T-cell (primary cell): ENCODE results near the gene LLCFC1. TPM values are rescaled to one million over a fixed set of nuclear protein-coding genes. Genes with fewer than 3 reads are reported as not detected.

Experiments used
- ATAC-seq, 4 experiments: fragments of 200-7000 bp in 3 of 4; fragments of 150-1000 bp in 1 of 4; cut with Tn5 transposase; replicated peaks in 1 of 4; 1 replicate in 3 of 4; 2 replicates in 1 of 4; pipeline ENCODE4 v1.10.0; 2021; ENCODE audit warnings: moderate library complexity in 3 of 4, mild to moderate bottlenecking in 2 of 4, moderate number of reproducible peaks in 1 of 4
- CTCF ChIA-PET, 2 donors: fragments of 300-600 bp; sonication (Branson Sonifier 250); formaldehyde crosslinking; loops; one replicate each; lab custom pipeline; 2022; ENCODE audit warnings: antibody characterized with exemption in 2 of 2; lab: Charles Lee
- POLR2A ChIA-PET, 2 donors: fragments of 300-600 bp; sonication (Branson Sonifier 250); formaldehyde crosslinking; loops; one replicate each; lab custom pipeline; 2022; ENCODE audit warnings: antibody characterized with exemption in 2 of 2; lab: Charles Lee
- DNase-seq, 35 experiments: peaks; one replicate each; pipeline versions ENCODE4 v3.0.0 to v3.0.0-alpha.2; 2013 to 2023
- H3K27ac ChIP-seq: one replicate; pipeline ENCODE4 v1.5.1; 2013; ENCODE audit warnings: low read length
- H3K27me3 ChIP-seq, 2 experiments: replicated peaks in 1 of 2; 1 replicate in 1 of 2; 2 replicates in 1 of 2; pipeline versions ENCODE4 v1.6.1 to v1.7.0; 2013; ENCODE audit warnings: low read length in 1 of 2, mixed read lengths in 1 of 2; ENCODE audit not compliant: control insufficient read depth in 2 of 2, insufficient read depth in 2 of 2; ENCODE audit errors: extremely low read depth in 1 of 2
- H3K36me3 ChIP-seq, 2 donors: 1 replicate in 1 of 2; 2 replicates in 1 of 2; pipeline versions ENCODE4 v1.6.1 to v1.7.0; 2013; ENCODE audit warnings: low read length in 1 of 2; ENCODE audit not compliant: control insufficient read depth in 2 of 2, insufficient read depth in 1 of 2; ENCODE audit errors: extremely low read depth in 1 of 2
- H3K4me1 ChIP-seq, 2 experiments: 1 replicate in 1 of 2; 2 replicates in 1 of 2; pipeline versions ENCODE4 v1.6.1 to v1.7.0; 2013; ENCODE audit warnings: low read length in 2 of 2, mixed read lengths in 1 of 2; ENCODE audit not compliant: insufficient read depth in 2 of 2, control insufficient read depth in 1 of 2; ENCODE audit errors: extremely low read depth in 1 of 2
- H3K4me3 ChIP-seq, 2 donors: 1 replicate in 1 of 2; 2 replicates in 1 of 2; pipeline versions ENCODE4 v1.5.1 to v1.7.0; 2013; ENCODE audit warnings: mild to moderate bottlenecking in 2 of 2, low read length in 1 of 2, moderate library complexity in 1 of 2; ENCODE audit not compliant: control insufficient read depth in 1 of 2; ENCODE audit errors: extremely low read depth in 1 of 2
- H3K9me3 ChIP-seq: 2 replicates; pipeline ENCODE4 v1.7.0; 2013
- H3K27ac Mint-ChIP-seq, 2 donors: one replicate each; pipeline ENCODE4 v1.8.0; 2020 to 2021; ENCODE audit warnings: mild to moderate bottlenecking in 2 of 2, mixed read lengths in 2 of 2
- H3K27me3 Mint-ChIP-seq, 2 donors: one replicate each; pipeline ENCODE4 v1.8.0; 2021 to 2022; ENCODE audit warnings: mixed read lengths in 2 of 2
- H3K36me3 Mint-ChIP-seq: one replicate; pipeline ENCODE4 v1.8.0; 2021; ENCODE audit warnings: mixed read lengths
- H3K4me1 Mint-ChIP-seq, 3 donors: one replicate each; pipeline ENCODE4 v1.8.0; 2020 to 2022; ENCODE audit warnings: mixed read lengths in 3 of 3, mild to moderate bottlenecking in 1 of 3
- H3K4me3 Mint-ChIP-seq, 3 donors: one replicate each; pipeline ENCODE4 v1.8.0; 2020 to 2022; ENCODE audit warnings: mild to moderate bottlenecking in 3 of 3, mixed read lengths in 3 of 3, moderate library complexity in 3 of 3
- H3K9me3 Mint-ChIP-seq, 3 donors: one replicate each; pipeline ENCODE4 v1.8.0; 2020 to 2022; ENCODE audit warnings: mixed read lengths in 3 of 3
- WGBS: methylation state at CpG from one replicate; pipeline ENCODE4 v1.1.5; 2013; ENCODE audit warnings: missing lambda C conversion rate; ENCODE audit not compliant: insufficient coverage; 5-methylcytosine and 5-hydroxymethylcytosine counted together
- total RNA-seq, 35 experiments: library from RNA in 6 of 35; stranded (reverse) in 6 of 35; fragments of 120-200 nt in 1 of 35; gene quantifications; one replicate each; pipeline versions ENCODE4 v1.2.1 to v1.2.4 and lab custom pipeline; 2013 to 2026

LLCFC1 gene
- total RNA-seq, 5 donors from 2014 or later (not counting 1 experiment from before 2014, with no cell fraction given) = not detected

DNA sequence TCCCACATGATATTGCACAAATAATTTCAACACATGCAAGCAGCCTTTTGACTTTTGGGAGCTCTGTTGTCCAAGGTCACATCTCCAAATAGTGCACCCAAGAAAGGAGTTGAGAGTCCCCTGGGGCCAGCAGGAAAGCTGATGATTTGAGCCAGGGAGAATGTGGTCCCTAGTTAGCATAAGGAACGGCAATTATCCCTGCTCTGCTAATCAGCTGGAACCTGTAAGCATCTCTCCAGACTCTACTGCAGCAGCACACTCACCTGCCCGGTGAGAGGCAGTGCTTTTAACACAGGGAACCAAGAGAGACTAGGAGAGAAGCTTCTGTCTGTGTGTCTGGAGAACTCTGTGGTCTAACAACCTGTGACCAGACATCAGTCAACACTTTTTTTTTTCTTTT, 22.8 kb upstream of the LLCFC1 start:
- Histone ChIP-seq H3K36me3 (no peaks in the 10 kb centered on the region), H3K27ac (no peak overlapping the region), H3K4me3 (no peak overlapping the region), H3K9me3 (no peaks in the 10 kb centered on the region), H3K27me3 (peaks cover 0 to 17% of the 10 kb centered on the region in 2 experiments), H3K4me1 (no peaks in the 10 kb centered on the region)
- Mint-ChIP-seq H3K27ac (no peak overlapping the region), H3K4me3 (no peak overlapping the region), H3K27me3 (peaks cover 1 to 18% of the 10 kb centered on the region in 2 donors), H3K4me1 (no peaks in the 10 kb centered on the region), H3K9me3 (no peaks in the 10 kb centered on the region), H3K36me3 (no peaks in the 10 kb centered on the region)
- ChIA-PET CTCF (interaction anchor here in 1 of 2 donors (0.6 kb wide), 1 partner anchor 417 kb away, joined by 4 read pairs; no protein-coding TSS in a partner anchor), POLR2A (no interaction called here)
- no CpG with 5 or more reads among the region's 2 CpGs for WGBS
- no peak for DNase-seq
- ATAC-seq = no peak

DNA sequence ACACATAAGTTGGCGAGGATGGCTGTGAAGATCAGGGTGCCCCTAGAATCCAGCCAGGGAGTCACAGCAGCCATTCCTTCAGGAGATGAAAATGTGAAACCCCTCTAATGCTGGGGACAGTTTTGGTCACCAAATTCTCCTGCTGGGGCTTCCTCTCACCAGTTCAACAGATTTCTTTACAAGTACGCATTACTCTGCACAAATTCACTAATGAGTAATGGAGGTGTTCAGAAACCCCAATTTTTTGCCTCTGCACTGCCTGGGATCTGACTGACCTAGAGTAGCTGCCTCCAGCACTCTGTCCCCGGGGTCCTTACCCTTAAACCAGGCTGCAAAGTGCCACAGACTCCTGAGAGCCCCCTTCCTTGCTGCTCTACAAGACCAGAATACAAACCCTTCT, 21.8 kb upstream of the LLCFC1 start:
- Mint-ChIP-seq H3K27me3 (peaks cover 0 to 14% of the 10 kb centered on the region in 2 donors), H3K4me1 (no peaks in the 10 kb centered on the region), H3K4me3 (no peak overlapping the region), H3K27ac (no peak overlapping the region), H3K9me3 (no peaks in the 10 kb centered on the region), H3K36me3 (no peaks in the 10 kb centered on the region)
- Histone ChIP-seq H3K4me1 (no peaks in the 10 kb centered on the region), H3K27me3 (peaks cover 0 to 17% of the 10 kb centered on the region in 2 experiments), H3K27ac (no peak overlapping the region), H3K36me3 (no peaks in the 10 kb centered on the region), H3K9me3 (no peaks in the 10 kb centered on the region), H3K4me3 (no peak overlapping the region)
- ATAC-seq = no peak
- DNase-seq = no peak
- POLR2A ChIA-PET = no interaction called here
- WGBS = no CpG with 5 or more reads among the region's 3 CpGs
- CTCF ChIA-PET = no interaction called here

- no peak for DNase-seq
- H3K36me3 ChIP-seq = no peaks in the 10 kb centered on the region
- WGBS = 80% methylated on average over 1 of the region's 2 CpGs
- no peak overlapping the region for H3K27ac Mint-ChIP-seq
- H3K4me3 Mint-ChIP-seq = no peak overlapping the region
- ChIA-PET CTCF (no interaction called here), POLR2A (interaction anchor here in 1 of 2 donors (0.9 kb wide), 1 partner anchor 24 kb away, joined by 3 read pairs; no protein-coding TSS in a partner anchor)
- no peak overlapping the region for H3K4me3 ChIP-seq
- peaks cover 0 to 17% of the 10 kb centered on the region in 2 experiments for H3K27me3 ChIP-seq
- H3K9me3 Mint-ChIP-seq = no peaks in the 10 kb centered on the region
- no peak overlapping the region for H3K27ac ChIP-seq
- no peaks in the 10 kb centered on the region for H3K4me1 ChIP-seq
- H3K4me1 Mint-ChIP-seq = no peaks in the 10 kb centered on the region
- no peaks in the 10 kb centered on the region for H3K9me3 ChIP-seq
- H3K27me3 Mint-ChIP-seq = peaks cover 0 to 10% of the 10 kb centered on the region in 2 donors
- no peak for ATAC-seq
- H3K36me3 Mint-ChIP-seq = no peaks in the 10 kb centered on the region
Observed at GRCh38 chr7:142918901-142919300, 20.4 kb upstream of the LLCFC1 start.

DNA sequence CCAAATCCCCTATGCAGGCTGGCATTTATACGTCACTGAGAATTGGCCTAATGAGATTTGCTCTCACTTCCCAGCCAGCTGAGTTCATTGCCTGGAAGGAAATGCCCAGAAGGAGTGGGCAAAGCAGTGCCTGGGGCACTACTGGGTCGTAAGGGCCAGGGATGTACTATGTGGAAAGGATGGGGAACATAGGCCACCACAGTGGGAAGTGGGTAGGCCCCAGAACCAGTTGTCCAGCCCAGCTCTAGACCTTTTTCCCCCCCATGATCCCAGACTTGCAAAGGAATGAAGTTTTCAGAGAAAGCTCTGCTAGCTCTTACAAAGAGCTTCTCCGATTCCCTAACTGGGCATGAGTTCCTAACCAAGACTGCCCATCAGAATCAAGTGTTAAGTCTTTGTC, 19.6 kb upstream of the LLCFC1 start:
- Histone ChIP-seq H3K4me1 (no peaks in the 10 kb centered on the region), H3K27ac (no peak overlapping the region), H3K9me3 (no peaks in the 10 kb centered on the region), H3K27me3 (peaks cover 0 to 15% of the 10 kb centered on the region in 2 experiments), H3K4me3 (no peak overlapping the region), H3K36me3 (no peaks in the 10 kb centered on the region)
- no peaks in the 10 kb centered on the region for H3K9me3 Mint-ChIP-seq
- no peaks in the 10 kb centered on the region for H3K4me1 Mint-ChIP-seq
- peaks cover 0 to 4% of the 10 kb centered on the region in 2 donors for H3K27me3 Mint-ChIP-seq
- no peak overlapping the region for H3K27ac Mint-ChIP-seq
- no peaks in the 10 kb centered on the region for H3K36me3 Mint-ChIP-seq
- WGBS = 80% methylated on average over 2 of the region's 3 CpGs
- no peak for DNase-seq
- no peak for ATAC-seq
- POLR2A ChIA-PET = no interaction called here
- H3K4me3 Mint-ChIP-seq = no peak overlapping the region
- CTCF ChIA-PET = no interaction called here

DNA sequence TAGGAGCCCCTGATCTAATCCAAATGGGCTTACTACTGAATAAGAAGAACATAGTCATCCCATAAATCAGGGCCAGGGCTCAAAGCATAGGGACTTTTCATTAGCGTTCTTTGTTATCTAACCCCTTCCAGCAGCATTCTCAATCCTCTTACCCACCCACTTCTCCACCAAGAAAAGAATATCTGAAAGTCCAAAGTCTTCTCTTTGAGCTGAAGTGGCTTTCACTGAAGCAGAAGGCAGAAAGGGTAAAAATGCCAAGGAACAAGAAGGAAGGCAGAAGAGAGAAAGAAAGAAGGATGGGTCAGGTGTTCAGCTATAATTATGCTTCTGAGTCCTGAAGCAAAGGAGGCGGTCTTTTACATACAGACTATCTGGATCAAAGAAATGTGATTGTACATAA, 15.9 kb upstream of the LLCFC1 start:
- Histone ChIP-seq H3K27me3 (peaks cover 0 to 4% of the 10 kb centered on the region in 2 experiments), H3K27ac (no peak overlapping the region), H3K4me1 (no peaks in the 10 kb centered on the region), H3K36me3 (no peaks in the 10 kb centered on the region), H3K9me3 (no peaks in the 10 kb centered on the region), H3K4me3 (no peak overlapping the region)
- DNase-seq (no peak), ATAC-seq (no peak)
- ChIA-PET POLR2A (no interaction called here), CTCF (no interaction called here)
- Mint-ChIP-seq H3K9me3 (no peaks in the 10 kb centered on the region), H3K36me3 (no peaks in the 10 kb centered on the region), H3K27me3 (peaks cover 0 to 2% of the 10 kb centered on the region in 2 donors), H3K4me3 (no peak overlapping the region), H3K4me1 (peaks cover 0 to 3% (median 0%) of the 10 kb centered on the region in 3 donors), H3K27ac (no peak overlapping the region)
- 20% methylated on average over 1 of the region's 2 CpGs for WGBS

DNA sequence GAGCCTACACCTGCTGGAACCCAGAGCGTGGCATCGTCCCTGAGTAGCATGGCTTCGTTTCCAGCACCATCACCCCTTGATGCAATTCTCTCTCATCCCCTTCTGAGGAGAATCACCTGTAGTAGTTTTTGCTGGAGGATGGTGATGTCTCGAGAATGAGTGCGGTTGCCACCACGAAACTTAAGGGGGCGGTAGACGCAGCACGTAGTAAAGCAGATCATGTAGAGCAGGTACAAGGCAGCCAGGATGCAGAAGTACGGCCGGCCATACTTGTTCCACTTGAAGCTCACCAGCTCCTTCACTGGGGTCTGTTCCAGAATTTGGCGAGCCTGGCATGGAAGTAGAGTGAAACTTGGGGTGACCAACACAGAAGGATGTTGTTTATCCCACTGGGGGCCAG, 13.9 kb upstream of the LLCFC1 start:
- no CpG with 5 or more reads among the region's 12 CpGs for WGBS
- CTCF ChIA-PET = no interaction called here
- POLR2A ChIA-PET = no interaction called here
- no peak overlapping the region for H3K4me3 Mint-ChIP-seq
- Histone ChIP-seq H3K4me1 (no peaks in the 10 kb centered on the region), H3K4me3 (no peak overlapping the region), H3K9me3 (no peaks in the 10 kb centered on the region), H3K27me3 (peaks cover 0 to 6% of the 10 kb centered on the region in 2 experiments), H3K27ac (no peak overlapping the region), H3K36me3 (no peaks in the 10 kb centered on the region)
- DNase-seq (no peak), ATAC-seq (no peak)
- no peaks in the 10 kb centered on the region for H3K9me3 Mint-ChIP-seq
- H3K4me1 Mint-ChIP-seq = peaks cover 0 to 3% (median 0%) of the 10 kb centered on the region in 3 donors
- H3K27me3 Mint-ChIP-seq = peaks cover 0 to 2% of the 10 kb centered on the region in 2 donors
- no peaks in the 10 kb centered on the region for H3K36me3 Mint-ChIP-seq
- H3K27ac Mint-ChIP-seq = no peak overlapping the region
